Suprapubic skin (tissue), 4 donors: ENCODE results near the gene RABGAP1.

Experiments used
- EP300 ChIP-seq: sonication (generic); formaldehyde crosslinking; IDR thresholded peaks from one replicate; pipeline ENCODE4 v1.6.1; 2017; ENCODE audit warnings: antibody characterized with exemption
- POLR2A ChIP-seq, 2 donors: fragments of 450-650 bp; IDR thresholded peaks; one replicate each; pipeline ENCODE4 v1.6.1; 2017; ENCODE audit warnings: antibody characterized with exemption in 2 of 2, mild to moderate bottlenecking in 2 of 2, moderate library complexity in 2 of 2
- POLR2AphosphoS5 ChIP-seq, 3 donors: sonication (generic); formaldehyde crosslinking; IDR thresholded peaks; one replicate each; pipeline ENCODE4 v1.6.1; 2017; ENCODE audit warnings: antibody characterized with exemption in 3 of 3
- TF ChIP-seq, protein P1 (sequence below), 2 donors: fragments of 200-600 bp in 1 of 2; fragments of 450-650 bp in 1 of 2; sonication (generic) in 1 of 2; IDR thresholded peaks; one replicate each; pipeline ENCODE4 v1.5.1; 2016 to 2019; ENCODE audit warnings: antibody characterized with exemption in 2 of 2, mild to moderate bottlenecking in 1 of 2, moderate library complexity in 1 of 2

DNA sequence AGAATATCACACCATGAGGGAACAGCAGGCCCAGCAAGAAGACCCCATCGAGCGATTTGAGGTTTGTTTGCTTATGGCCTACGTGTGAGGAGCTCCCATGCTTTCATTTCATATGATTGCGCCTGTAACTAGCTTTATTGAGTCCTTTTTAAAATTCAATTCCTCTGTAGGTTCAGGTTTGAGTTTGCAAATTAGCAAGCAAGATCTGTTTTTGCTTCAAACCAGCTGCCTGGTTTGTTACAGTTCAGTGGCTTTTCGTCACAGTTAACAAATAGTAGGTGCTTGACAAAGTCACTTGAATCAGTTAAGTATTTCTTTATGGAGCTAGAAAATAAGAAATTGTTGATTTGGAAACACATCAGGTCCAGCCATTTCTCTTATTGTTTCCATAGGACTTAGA lies 149.0 kb downstream of the RABGAP1 start:
- TF ChIP-seq, protein P1, sequence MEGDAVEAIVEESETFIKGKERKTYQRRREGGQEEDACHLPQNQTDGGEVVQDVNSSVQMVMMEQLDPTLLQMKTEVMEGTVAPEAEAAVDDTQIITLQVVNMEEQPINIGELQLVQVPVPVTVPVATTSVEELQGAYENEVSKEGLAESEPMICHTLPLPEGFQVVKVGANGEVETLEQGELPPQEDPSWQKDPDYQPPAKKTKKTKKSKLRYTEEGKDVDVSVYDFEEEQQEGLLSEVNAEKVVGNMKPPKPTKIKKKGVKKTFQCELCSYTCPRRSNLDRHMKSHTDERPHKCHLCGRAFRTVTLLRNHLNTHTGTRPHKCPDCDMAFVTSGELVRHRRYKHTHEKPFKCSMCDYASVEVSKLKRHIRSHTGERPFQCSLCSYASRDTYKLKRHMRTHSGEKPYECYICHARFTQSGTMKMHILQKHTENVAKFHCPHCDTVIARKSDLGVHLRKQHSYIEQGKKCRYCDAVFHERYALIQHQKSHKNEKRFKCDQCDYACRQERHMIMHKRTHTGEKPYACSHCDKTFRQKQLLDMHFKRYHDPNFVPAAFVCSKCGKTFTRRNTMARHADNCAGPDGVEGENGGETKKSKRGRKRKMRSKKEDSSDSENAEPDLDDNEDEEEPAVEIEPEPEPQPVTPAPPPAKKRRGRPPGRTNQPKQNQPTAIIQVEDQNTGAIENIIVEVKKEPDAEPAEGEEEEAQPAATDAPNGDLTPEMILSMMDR (IDR thresholded peaks at IDR 0.05): no peak
- TF ChIP-seq POLR2A (IDR thresholded peaks at IDR 0.05) (no peak), EP300 (no peak), POLR2AphosphoS5 (IDR thresholded peaks at IDR 0.05) (no peak)
